Heart right ventricle (tissue), 16 donors: ENCODE results near the gene CRTC1. TPM values are rescaled to one million over a fixed set of nuclear protein-coding genes. Genes with fewer than 3 reads are reported as not detected.
A peak's percentile ranks its signal among the peaks of the same experiment; 100 is the strongest.

Source experiments
- ATAC-seq, 8 donors: fragments of 200-7000 bp; cut with Tn5 transposase; one replicate each; pipeline ENCODE4 v1.9.1; 2020; ENCODE audit warnings: mild to moderate bottlenecking in 8 of 8, moderate library complexity in 8 of 8, moderate number of reproducible peaks in 1 of 8
- DNase-seq, 2 donors: peaks; one replicate each; pipeline ENCODE4 v3.0.0-alpha.2; 2020
- H3K27ac ChIP-seq, 10 donors: fragments of 200-600 bp; sonication (generic) in 2 of 10; one replicate each; pipeline versions ENCODE4 v1.5.0 to v1.8.0; 2020 to 2022; ENCODE audit warnings: mild to moderate bottlenecking in 3 of 10
- H3K27me3 ChIP-seq, 7 donors: fragments of 200-600 bp; one replicate each; pipeline ENCODE4 v1.8.0; 2021 to 2022; ENCODE audit warnings: mild to moderate bottlenecking in 2 of 7
- H3K36me3 ChIP-seq, 9 donors: fragments of 200-600 bp; sonication (generic) in 1 of 9; one replicate each; pipeline versions ENCODE4 v1.5.0 to v1.8.0; 2020 to 2022; ENCODE audit warnings: mild to moderate bottlenecking in 2 of 9
- H3K4me1 ChIP-seq, 9 donors: fragments of 200-600 bp; sonication (generic) in 1 of 9; one replicate each; pipeline versions ENCODE4 v1.5.0 to v1.8.0; 2020 to 2022; ENCODE audit warnings: mild to moderate bottlenecking in 4 of 9
- H3K4me3 ChIP-seq, 10 donors: fragments of 200-600 bp; sonication (generic) in 2 of 10; one replicate each; pipeline versions ENCODE4 v1.5.0 to v1.8.0; 2020 to 2022; ENCODE audit warnings: mild to moderate bottlenecking in 7 of 10, moderate library complexity in 2 of 10
- H3K9me3 ChIP-seq, 11 donors: fragments of 200-600 bp in 10 of 11; sonication (generic) in 2 of 11; one replicate each; pipeline versions ENCODE4 v1.5.0 to v1.8.0; 2013 to 2022; ENCODE audit warnings: mild to moderate bottlenecking in 2 of 11, control low read depth in 1 of 11, moderate library complexity in 1 of 11
- CTCF ChIP-seq, 9 donors: fragments of 200-600 bp; sonication (generic) in 2 of 9; IDR thresholded peaks; one replicate each; pipeline versions ENCODE4 v1.5.0 to v1.8.0; 2021 to 2022; ENCODE audit warnings: antibody characterized with exemption in 9 of 9, mild to moderate bottlenecking in 5 of 9, moderate library complexity in 1 of 9
- WGBS, 2 donors: extraction: QIAGEN DNeasy Blood & Tissue Kit; methylation state at CpG; one replicate each; pipeline ENCODE4 v1.1.7; 2013; ENCODE audit warnings: inconsistent platforms in 1 of 2; 5-methylcytosine and 5-hydroxymethylcytosine counted together
- intact Hi-C, 10 donors: fragments of 100-400 bp; cut with DNase I; formaldehyde crosslinking; loops; one replicate each; pipeline versions ENCODE4 v1.11.1 to v1.14.2; 2022
- polyA plus RNA-seq, 2 donors: library from polyadenylated mRNA; stranded (reverse); fragments of 200-250 nt; gene quantifications; one replicate each; pipeline ENCODE4 v1.2.3, GENCODE V29; 2013
- total RNA-seq, 10 donors: library from RNA; stranded (reverse); fragmentation: NEBNext Ultra II Directional in 3 of 10; extraction: Animal tissue kit (Norgen Biotek cat#: 25700) in 3 of 10; gene quantifications; one replicate each; pipeline versions ENCODE4 v1.2.1 to v1.2.4, GENCODE V29; 2021 to 2023
- donor health status: Arrhythmogenic right ventricular cardiomyopathy.
- donor health status: ischemic (EF 13 %, LVEDD 7.1; RV severe dilation, severe dysfunction).
- donor health status: healthy with polysubstance abuse.
- donor health status: DM: no; HTN: yes; CAD: no.
- donor health status: DM: no; HTN: no; CAD: no.
- donor health status: ischemic (EF 25% LVEDD 6.9; RV normal size, moderate dysfunction).
- donor health status: ischemic (EF 25% LVEDD 5.7; RV mildly dilated, moderate dysfunction).
- donor health status: healthy.
- donor health status: DM: yes; HTN: yes; CAD: no.
- donor health status: Ischemic cardiomyopathy.
- donor health status: ischemic (EF 35%, LVEDD 5.7; RV mildly dilated, moderate dysfunction).
- donor health status: nonischemic (EF 11% LVEDD 7.7; RV severe dilation, severe dysfunction).
- donor health status: DM: yes; HTN: yes; CAD: no.
- donor health status: PGD.
- donor health status: ischemic (EF 29% LVEDD 5.4; RV normal size, mild dysfunction).
- donor health status: nonischemic (EF 23%, LVEDD 6.1; RV moderate dilation, normal function).

Gene CRTC1
- total and polyA plus RNA-seq, 12 donors, result 3.2 to 11.8 (median 9.1) TPM

GRCh38 chr19:18746401-18747325 is 63.2 kb downstream of the CRTC1 start:
- Histone ChIP-seq H3K27ac (peak overlapping the region in 1 of 10 donors; percentile 16), H3K4me1 (peaks cover 14 to 24% (median 19%) of the 10 kb centered on the region in 9 donors), H3K27me3 (no peaks in the 10 kb centered on the region), H3K36me3 (peaks cover 0 to 21% (median 0%) of the 10 kb centered on the region in 9 donors), H3K9me3 (no peaks in the 10 kb centered on the region), H3K4me3 (no peak overlapping the region)
- no peak for TF ChIP-seq CTCF (IDR thresholded peaks at IDR 0.05)
- intact Hi-C loops, result no loop called here
- DNase-seq (no peak), ATAC-seq (no peak)
- WGBS, 2 donors, result 67 to 70% methylated on average over 29 of the region's 29 CpGs

- no peak overlapping the region for H3K4me3 ChIP-seq
- intact Hi-C loops, result no loop called here
- no peak overlapping the region for H3K27ac ChIP-seq
- no peaks in the 10 kb centered on the region for H3K9me3 ChIP-seq
- DNase-seq, result no peak
- TF ChIP-seq CTCF (IDR thresholded peaks at IDR 0.05), result no peak
- no peak for ATAC-seq
- H3K36me3 ChIP-seq, result peaks cover 0 to 43% (median 3%) of the 10 kb centered on the region in 9 donors
- H3K27me3 ChIP-seq, result no peaks in the 10 kb centered on the region
- WGBS, 2 donors, result 96 to 97% methylated on average over 23 of the region's 23 CpGs
- H3K4me1 ChIP-seq, result peaks cover 0 to 3% (median 0%) of the 10 kb centered on the region in 9 donors
Observed at GRCh38 chr19:18749362-18750231, 66.1 kb downstream of the CRTC1 start.

- WGBS, 2 donors, result 91 to 93% methylated on average over 19 of the region's 19 CpGs
- TF ChIP-seq CTCF (IDR thresholded peaks at IDR 0.05), result no peak
- intact Hi-C loops, result no loop called here
- no peak overlapping the region for H3K27ac ChIP-seq
- no peak for DNase-seq
- H3K9me3 ChIP-seq, result no peaks in the 10 kb centered on the region
- no peaks in the 10 kb centered on the region for H3K27me3 ChIP-seq
- no peak overlapping the region for H3K4me3 ChIP-seq
- peaks cover 0 to 3% (median 0%) of the 10 kb centered on the region in 9 donors for H3K4me1 ChIP-seq
- peaks cover 0 to 49% (median 3%) of the 10 kb centered on the region in 9 donors for H3K36me3 ChIP-seq
- no peak for ATAC-seq
Observed at GRCh38 chr19:18750295-18750970, 67.0 kb downstream of the CRTC1 start.

DNA sequence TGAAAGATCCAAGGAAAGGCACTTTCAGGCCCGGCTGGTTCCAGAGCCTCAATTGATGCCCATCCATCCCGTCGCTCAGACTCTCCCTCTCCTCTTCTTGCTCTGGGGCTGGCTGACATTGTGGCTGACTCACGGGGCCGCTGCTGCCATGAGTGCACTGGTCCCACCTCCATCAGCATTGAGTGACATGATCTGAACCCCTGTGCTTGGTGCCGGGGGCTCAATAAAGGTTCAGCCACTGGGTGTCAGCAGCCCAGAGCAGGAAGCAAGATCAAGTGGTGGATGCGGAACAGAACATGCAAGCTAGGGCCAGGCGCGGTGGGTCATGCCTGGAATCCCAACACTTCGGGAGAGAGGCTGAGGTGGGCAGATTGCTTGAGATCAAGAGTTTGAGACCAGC is 68.1 kb downstream of the CRTC1 start:
- no peak for DNase-seq
- Histone ChIP-seq H3K4me3 (no peak overlapping the region), H3K9me3 (no peaks in the 10 kb centered on the region), H3K36me3 (peaks cover 0 to 59% (median 3%) of the 10 kb centered on the region in 9 donors), H3K4me1 (peaks cover 0 to 2% (median 0%) of the 10 kb centered on the region in 9 donors), H3K27ac (no peak overlapping the region), H3K27me3 (no peaks in the 10 kb centered on the region)
- TF ChIP-seq CTCF (IDR thresholded peaks at IDR 0.05), result no peak
- ATAC-seq, result no peak
- WGBS, 2 donors, result 97 to 98% methylated on average over 10 of the region's 10 CpGs
- intact Hi-C loops, result no loop called here
